ENCODE results near the gene RAB4A. TPM values are rescaled to one million over a fixed set of nuclear protein-coding genes. Genes with fewer than 3 reads are reported as not detected.
"Not testable (repeated sequence)": the region's sequence is repeated elsewhere in the genome, so short reads cannot be mapped to it uniquely, and the experiment has no call there.

RAB4A gene
- total and polyA plus RNA-seq, 3 experiments from 2014 or later, result 24.4 to 34.9 (median 32.2) TPM

DNA sequence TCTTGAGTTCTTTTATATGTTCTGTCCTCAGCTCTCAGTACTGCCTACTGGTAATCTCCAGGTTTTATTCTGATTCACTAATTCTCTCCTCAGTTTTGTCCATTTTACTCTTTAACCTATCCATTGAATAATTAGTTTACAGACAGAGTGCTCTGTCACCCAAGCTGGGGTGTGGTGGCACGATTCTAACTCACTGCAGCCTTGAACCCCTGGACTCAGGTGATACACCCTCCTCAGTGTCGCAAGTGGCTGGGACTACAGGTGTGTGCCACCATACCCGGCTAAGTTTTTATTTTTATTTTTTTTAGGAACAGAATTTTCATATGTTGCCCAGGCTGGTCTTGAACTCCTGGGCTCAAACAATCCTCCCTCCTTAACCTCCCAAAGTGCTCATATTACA lies 14.0 kb downstream of the RAB4A start:
- ChIA-PET CTCF (no interaction called here), POLR2A (no interaction called here)
- H3K4me3 Mint-ChIP-seq, result no peak overlapping the region
- DNase-seq, result no peak
- no peaks in the 10 kb centered on the region for H3K27me3 Mint-ChIP-seq
- no peaks in the 10 kb centered on the region for H3K9me3 ChIP-seq (ENCODE audit: low read length)
- no peaks in the 10 kb centered on the region for H3K9me3 Mint-ChIP-seq
- no peaks in the 10 kb centered on the region for H3K27me3 ChIP-seq (ENCODE audit: insufficient read depth, low read length, poor library complexity, severe bottlenecking)
- peaks cover 5 to 47% (median 10%) of the 10 kb centered on the region in 3 donors for H3K36me3 Mint-ChIP-seq
- no peak overlapping the region for H3K27ac Mint-ChIP-seq
- no peak overlapping the region for H3K27ac ChIP-seq (ENCODE audit: low read depth, low read length)
- no peaks in the 10 kb centered on the region for H3K36me3 ChIP-seq (ENCODE audit: insufficient read depth, low read length)
- peaks cover 35 to 52% (median 36%) of the 10 kb centered on the region in 3 donors for H3K4me1 Mint-ChIP-seq
- H3K4me1 ChIP-seq (ENCODE audit: insufficient read depth, low read length), result peaks cover 17% of the 10 kb centered on the region
- no peak overlapping the region for H3K4me3 ChIP-seq (ENCODE audit: low read length)

GRCh38 chr1:229285440-229285839 lies 14.5 kb downstream of the RAB4A start:
- Histone ChIP-seq H3K36me3 (ENCODE audit: insufficient read depth, low read length) (no peaks in the 10 kb centered on the region), H3K4me3 (ENCODE audit: low read length) (no peak overlapping the region), H3K27ac (ENCODE audit: low read depth, low read length) (no peak overlapping the region), H3K4me1 (ENCODE audit: insufficient read depth, low read length) (peaks cover 17% of the 10 kb centered on the region), H3K27me3 (ENCODE audit: insufficient read depth, low read length, poor library complexity, severe bottlenecking) (no peaks in the 10 kb centered on the region), H3K9me3 (ENCODE audit: low read length) (no peaks in the 10 kb centered on the region)
- CTCF ChIA-PET, result no interaction called here
- no peak for DNase-seq
- H3K27me3 Mint-ChIP-seq, result no peaks in the 10 kb centered on the region
- H3K9me3 Mint-ChIP-seq, result no peaks in the 10 kb centered on the region
- peaks cover 35 to 50% (median 36%) of the 10 kb centered on the region in 3 donors for H3K4me1 Mint-ChIP-seq
- H3K27ac Mint-ChIP-seq, result no peak overlapping the region
- peak overlapping the region in 2 of 7 donors; percentile 25 to 53 for H3K4me3 Mint-ChIP-seq
- POLR2A ChIA-PET, result no interaction called here
- H3K36me3 Mint-ChIP-seq, result peaks cover 5 to 50% (median 13%) of the 10 kb centered on the region in 3 donors

- POLR2A ChIA-PET, result no interaction called here
- Mint-ChIP-seq H3K4me3 (peak overlapping the region in 2 of 7 donors; percentile 5 to 15), H3K27ac (peak overlapping the region in 1 of 8 donors; percentile 35), H3K9me3 (no peaks in the 10 kb centered on the region), H3K4me1 (peaks cover 35 to 46% (median 36%) of the 10 kb centered on the region in 3 donors), H3K27me3 (no peaks in the 10 kb centered on the region), H3K36me3 (peaks cover 13 to 56% (median 19%) of the 10 kb centered on the region in 3 donors)
- no peaks in the 10 kb centered on the region for H3K36me3 ChIP-seq (ENCODE audit: insufficient read depth, low read length)
- CTCF ChIA-PET, result no interaction called here
- H3K27me3 ChIP-seq (ENCODE audit: insufficient read depth, low read length, poor library complexity, severe bottlenecking), result no peaks in the 10 kb centered on the region
- no peak for DNase-seq
- peaks cover 13% of the 10 kb centered on the region for H3K4me1 ChIP-seq (ENCODE audit: insufficient read depth, low read length)
- H3K4me3 ChIP-seq (ENCODE audit: low read length), result no peak overlapping the region
- H3K9me3 ChIP-seq (ENCODE audit: low read length), result no peaks in the 10 kb centered on the region
- no peak overlapping the region for H3K27ac ChIP-seq (ENCODE audit: low read depth, low read length)
Measured at GRCh38 chr1:229286099-229286766, 15.3 kb downstream of the RAB4A start.

DNA sequence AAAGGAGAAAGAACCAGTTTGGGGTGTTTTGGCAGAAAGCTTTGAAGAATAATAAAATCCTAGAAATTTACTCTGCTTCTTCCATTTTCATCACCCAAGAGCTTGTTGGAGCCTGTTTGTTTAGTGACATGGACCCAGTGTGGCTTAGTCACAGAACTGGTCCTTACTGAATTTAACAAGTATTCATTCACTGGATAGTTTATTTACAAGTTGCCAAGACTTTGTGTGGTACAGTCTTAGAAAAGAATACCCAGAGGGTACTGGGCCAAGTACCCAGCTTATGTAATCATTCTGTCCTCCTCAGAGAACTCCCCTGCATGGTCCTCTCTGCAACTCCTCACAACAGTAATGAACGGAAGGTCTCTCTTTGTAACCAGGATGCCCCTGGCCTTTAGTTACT lies 16.4 kb downstream of the RAB4A start:
- Histone ChIP-seq H3K4me1 (ENCODE audit: insufficient read depth, low read length) (peaks cover 11% of the 10 kb centered on the region), H3K27me3 (ENCODE audit: insufficient read depth, low read length, poor library complexity, severe bottlenecking) (no peaks in the 10 kb centered on the region), H3K36me3 (ENCODE audit: insufficient read depth, low read length) (no peaks in the 10 kb centered on the region), H3K9me3 (ENCODE audit: low read length) (no peaks in the 10 kb centered on the region), H3K27ac (ENCODE audit: low read depth, low read length) (no peak overlapping the region), H3K4me3 (ENCODE audit: low read length) (no peak overlapping the region)
- Mint-ChIP-seq H3K27me3 (no peaks in the 10 kb centered on the region), H3K36me3 (peaks cover 18 to 59% (median 23%) of the 10 kb centered on the region in 3 donors), H3K27ac (peak overlapping the region in 1 of 8 donors; percentile 23), H3K4me3 (no peak overlapping the region), H3K9me3 (no peaks in the 10 kb centered on the region), H3K4me1 (peaks cover 35 to 37% (median 36%) of the 10 kb centered on the region in 3 donors)
- no peak for DNase-seq
- ChIA-PET CTCF (no interaction called here), POLR2A (interaction anchor here (0.5 kb wide), 1 partner anchor 9 kb away, joined by 3 read pairs; no protein-coding TSS in a partner anchor)

DNA sequence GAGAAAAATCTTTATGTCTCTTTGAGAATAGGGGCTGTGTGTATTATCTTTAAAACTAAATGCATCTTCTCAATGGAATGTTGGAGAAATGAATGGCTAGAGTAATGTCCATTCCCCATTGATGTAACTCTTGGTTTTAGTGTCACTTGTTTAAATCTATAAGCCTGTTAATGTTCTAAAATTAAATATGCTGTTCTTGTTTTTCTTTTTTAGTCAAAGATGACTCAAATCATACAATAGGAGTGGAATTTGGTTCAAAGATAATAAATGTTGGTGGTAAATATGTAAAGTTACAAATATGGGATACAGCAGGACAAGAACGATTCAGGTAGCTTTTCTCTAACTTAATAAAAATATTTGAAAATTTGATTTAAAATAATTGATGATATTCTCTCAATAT lies 17.6 kb downstream of the RAB4A start:
- Histone ChIP-seq H3K4me1 (ENCODE audit: insufficient read depth, low read length) (peaks cover 6% of the 10 kb centered on the region), H3K36me3 (ENCODE audit: insufficient read depth, low read length) (no peaks in the 10 kb centered on the region), H3K27me3 (ENCODE audit: insufficient read depth, low read length, poor library complexity, severe bottlenecking) (no peaks in the 10 kb centered on the region), H3K9me3 (ENCODE audit: low read length) (no peaks in the 10 kb centered on the region), H3K27ac (ENCODE audit: low read depth, low read length) (no peak overlapping the region), H3K4me3 (ENCODE audit: low read length) (no peak overlapping the region)
- ChIA-PET CTCF (no interaction called here), POLR2A (no interaction called here)
- no peak for DNase-seq
- H3K4me3 Mint-ChIP-seq, result no peak overlapping the region
- H3K9me3 Mint-ChIP-seq, result no peaks in the 10 kb centered on the region
- no peak overlapping the region for H3K27ac Mint-ChIP-seq
- H3K36me3 Mint-ChIP-seq, result peaks cover 18 to 56% (median 18%) of the 10 kb centered on the region in 3 donors
- H3K4me1 Mint-ChIP-seq, result peaks cover 28 to 37% (median 35%) of the 10 kb centered on the region in 3 donors
- H3K27me3 Mint-ChIP-seq, result no peaks in the 10 kb centered on the region

DNA sequence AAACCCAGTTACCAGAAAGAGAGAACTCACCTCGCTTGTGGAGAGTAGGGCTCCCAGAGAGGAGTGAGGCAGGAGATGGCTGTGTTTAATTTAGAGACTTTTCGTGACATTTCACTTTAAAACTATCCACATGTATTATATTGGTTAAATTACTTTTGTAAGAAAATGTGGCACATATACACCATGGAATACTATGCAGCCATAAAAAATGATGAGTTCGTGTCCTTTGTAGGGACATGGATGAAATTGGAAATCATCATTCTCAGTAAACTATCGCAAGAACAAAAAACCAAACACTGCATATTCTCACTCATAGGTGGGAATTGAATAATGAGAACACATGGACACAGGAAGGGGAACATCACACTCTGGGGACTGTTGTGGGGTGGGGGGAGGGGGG lies 20.8 kb downstream of the RAB4A start:
- H3K4me3 Mint-ChIP-seq; H3K9me3 Mint-ChIP-seq; H3K27me3 ChIP-seq (ENCODE audit: insufficient read depth, low read length, poor library complexity, severe bottlenecking); H3K9me3 ChIP-seq (ENCODE audit: low read length); POLR2A ChIA-PET; H3K27ac Mint-ChIP-seq; H3K27me3 Mint-ChIP-seq; H3K27ac ChIP-seq (ENCODE audit: low read depth, low read length); H3K4me1 ChIP-seq (ENCODE audit: insufficient read depth, low read length); DNase-seq; H3K4me3 ChIP-seq (ENCODE audit: low read length); H3K36me3 ChIP-seq (ENCODE audit: insufficient read depth, low read length); CTCF ChIA-PET: not testable (repeated sequence)
- Mint-ChIP-seq H3K36me3 (peaks cover 18 to 78% (median 26%) of the 10 kb centered on the region in 3 donors), H3K4me1 (peaks cover 18 to 22% (median 20%) of the 10 kb centered on the region in 3 donors)

DNA sequence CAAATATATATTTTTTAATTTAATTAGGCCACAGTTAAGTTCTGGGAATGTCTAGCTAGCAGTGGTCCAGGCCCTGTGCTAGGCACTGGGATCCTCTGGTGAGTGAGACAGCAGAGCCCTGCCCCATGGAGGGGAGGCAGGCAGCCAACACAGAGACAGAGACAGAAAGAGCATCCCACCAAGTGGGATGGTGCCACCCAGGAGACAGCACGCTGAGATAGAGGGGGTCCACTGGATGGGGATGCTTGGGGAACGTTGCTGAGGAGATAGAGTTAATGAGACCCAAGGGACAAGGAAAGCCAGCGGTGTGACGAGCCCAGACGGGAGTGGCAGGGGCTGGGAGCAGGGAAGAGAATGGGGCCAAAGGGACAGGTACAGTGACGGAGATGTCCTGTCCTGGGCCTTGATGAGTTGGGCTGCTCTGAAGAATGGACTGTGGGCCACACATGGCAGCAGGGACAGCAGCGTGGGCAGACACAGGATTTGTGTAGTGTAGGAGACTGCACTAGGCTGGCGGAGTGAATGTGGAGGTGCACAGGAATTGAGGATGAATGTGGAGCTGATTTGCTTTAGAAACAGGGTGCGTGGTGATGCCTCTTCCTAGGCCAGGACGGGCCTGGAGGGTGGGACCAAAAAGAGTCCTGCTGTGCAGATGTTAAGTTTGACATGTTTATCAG lies 22.8 kb downstream of the RAB4A start:
- CTCF ChIA-PET, result interaction anchor here (2.0 kb wide), 1 partner anchor 22 kb away, joined by 6 read pairs; no protein-coding TSS in a partner anchor
- no peak overlapping the region for H3K4me3 Mint-ChIP-seq
- Histone ChIP-seq H3K27me3 (ENCODE audit: insufficient read depth, low read length, poor library complexity, severe bottlenecking) (no peaks in the 10 kb centered on the region), H3K4me3 (ENCODE audit: low read length) (no peak overlapping the region), H3K27ac (ENCODE audit: low read depth, low read length) (no peak overlapping the region), H3K9me3 (ENCODE audit: low read length) (no peaks in the 10 kb centered on the region), H3K36me3 (ENCODE audit: insufficient read depth, low read length) (peaks cover 4% of the 10 kb centered on the region), H3K4me1 (ENCODE audit: insufficient read depth, low read length) (no peaks in the 10 kb centered on the region)
- DNase-seq, result no peak
- POLR2A ChIA-PET, result no interaction called here
- no peaks in the 10 kb centered on the region for H3K9me3 Mint-ChIP-seq
- H3K4me1 Mint-ChIP-seq, result peaks cover 8 to 11% (median 8%) of the 10 kb centered on the region in 3 donors
- H3K27ac Mint-ChIP-seq, result peak overlapping the region in 4 of 8 donors; percentile 45 to 85 (median 72)
- peaks cover 18 to 79% (median 24%) of the 10 kb centered on the region in 3 donors for H3K36me3 Mint-ChIP-seq
- H3K27me3 Mint-ChIP-seq, result no peaks in the 10 kb centered on the region

GRCh38 chr1:229295745-229296144 lies 24.8 kb downstream of the RAB4A start:
- no peak for DNase-seq
- no peaks in the 10 kb centered on the region for H3K27me3 ChIP-seq (ENCODE audit: insufficient read depth, low read length, poor library complexity, severe bottlenecking)
- H3K36me3 ChIP-seq (ENCODE audit: insufficient read depth, low read length), result peaks cover 23% of the 10 kb centered on the region
- no peaks in the 10 kb centered on the region for H3K9me3 Mint-ChIP-seq
- H3K9me3 ChIP-seq (ENCODE audit: low read length), result no peaks in the 10 kb centered on the region
- H3K4me1 Mint-ChIP-seq, result peaks cover 8 to 9% (median 8%) of the 10 kb centered on the region in 3 donors
- H3K27ac Mint-ChIP-seq, result no peak overlapping the region
- CTCF ChIA-PET, result no interaction called here
- no peak overlapping the region for H3K4me3 ChIP-seq (ENCODE audit: low read length)
- H3K4me1 ChIP-seq (ENCODE audit: insufficient read depth, low read length), result no peaks in the 10 kb centered on the region
- POLR2A ChIA-PET, result no interaction called here
- peaks cover 24 to 80% (median 26%) of the 10 kb centered on the region in 3 donors for H3K36me3 Mint-ChIP-seq
- no peak overlapping the region for H3K27ac ChIP-seq (ENCODE audit: low read depth, low read length)
- no peaks in the 10 kb centered on the region for H3K27me3 Mint-ChIP-seq
- H3K4me3 Mint-ChIP-seq, result no peak overlapping the region

All from CD8-positive, alpha-beta memory T cell (primary cell).